ENCODE measurements around the gene MRM2.

The MRM2 gene

GRCh38 chr7:2233926-2234325 is 8.1 kb downstream of the MRM2 start:
- Histone ChIP-seq H3K4me3 (0 out of 20 replicates have a peak overlapping the region, but pooled peaks of 1 of the 10 experiments have one; percentile 92), H4K20me1 (peaks cover 6 to 36% (median 33%) of the 10 kb centered on the region in 11 experiments; a peak in 19 of 22 replicates), H3K9ac (peak overlapping the region in 7 of 11 experiments; percentile 6 to 95 (median 39); a peak in 8 of 22 replicates), H3K36me3 (peaks cover 45 to 69% (median 65%) of the 10 kb centered on the region in 11 experiments), H3K27ac (no peak overlapping the region), H3K4me1 (peaks cover 47 to 89% (median 65%) of the 10 kb centered on the region in 10 experiments), H3K27me3 (no peaks in the 10 kb centered on the region), H3K4me2 (peak overlapping the region in 9 of 11 experiments; percentile 80 to 99 (median 97); a peak in 14 of 22 replicates), H3K9me3 (replicated peaks in 1 of 11) (no peaks in the 10 kb centered on the region)
- no peak for TF ChIP-seq Cebpa-rat (IDR thresholded peaks at IDR 0.05)

GRCh38 chr7:2232766-2233520 is 9.1 kb downstream of the MRM2 start, which contains the start of gene MAD1L1:
Gene MAD1L1 (minus strand): TSS chr7:2232945. CDS start chr7:2230133, 2,812 bp downstream.
- peaks cover 43 to 70% (median 67%) of the 10 kb centered on the region in 11 experiments for H3K36me3 ChIP-seq
- TF ChIP-seq Cebpa-rat (IDR thresholded peaks at IDR 0.05) = no peak

GRCh38 chr7:2231992-2232765 is 9.8 kb downstream of the MRM2 start:
- H3K36me3 ChIP-seq = peaks cover 48 to 74% (median 69%) of the 10 kb centered on the region in 11 experiments
- H4K20me1 ChIP-seq = peaks cover 6 to 51% (median 46%) of the 10 kb centered on the region in 11 experiments; a peak in 19 of 22 replicates
- H3K9ac ChIP-seq = peak overlapping the region; percentile 87 to 95 (median 90)
- H3K9me3 ChIP-seq (replicated peaks in 1 of 11) = no peaks in the 10 kb centered on the region
- H3K4me1 ChIP-seq = peaks cover 38 to 73% (median 54%) of the 10 kb centered on the region in 10 experiments
- no peak for TF ChIP-seq Cebpa-rat (IDR thresholded peaks at IDR 0.05)
- peak overlapping the region; percentile 74 to 95 (median 92) for H3K4me3 ChIP-seq
- peak overlapping the region; percentile 65 to 87 (median 78) for H3K27ac ChIP-seq
- H3K27me3 ChIP-seq = no peaks in the 10 kb centered on the region
- peak overlapping the region; percentile 80 to 99 (median 96) for H3K4me2 ChIP-seq

More at GRCh38 chr7:2232766-2233520, 9.1 kb downstream of the MRM2 start, which contains the start of gene MAD1L1:
- Histone ChIP-seq H3K9me3 (replicated peaks in 1 of 11) (no peaks in the 10 kb centered on the region), H3K27ac (peak within 1 kb of the TSS; percentile 65 to 87 (median 78)), H3K27me3 (no peaks in the 10 kb centered on the region), H4K20me1 (peaks cover 6 to 44% (median 38%) of the 10 kb centered on the region in 11 experiments; a peak in 19 of 22 replicates), H3K4me2 (peak within 1 kb of the TSS; percentile 80 to 99 (median 96)), H3K9ac (peak within 1 kb of the TSS; percentile 87 to 95 (median 90)), H3K4me1 (peaks cover 43 to 80% (median 57%) of the 10 kb centered on the region in 10 experiments), H3K4me3 (peak within 1 kb of the TSS; percentile 74 to 95 (median 92))

DNA sequence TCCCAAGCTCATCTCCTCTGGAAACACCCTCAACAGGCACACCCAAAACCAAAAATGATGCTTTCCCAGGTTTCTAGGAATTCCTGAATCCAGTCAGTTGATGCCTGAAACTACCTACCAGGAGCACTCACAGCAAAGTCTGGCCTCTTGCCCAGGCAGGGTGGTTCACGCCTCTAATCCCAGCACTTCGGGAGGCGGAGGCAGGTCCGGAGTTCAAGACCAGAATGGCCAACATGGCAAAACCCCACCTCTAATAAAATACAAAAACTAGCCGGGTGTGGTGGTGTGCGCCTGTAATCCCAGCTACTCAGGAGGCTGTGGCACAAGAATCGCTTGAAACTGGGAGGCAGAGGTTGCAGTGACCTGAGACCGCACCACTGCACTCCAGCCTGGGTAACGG is 11.1 kb downstream of the MRM2 start:
- Histone ChIP-seq H3K27me3 (no peaks in the 10 kb centered on the region), H3K9ac (peak overlapping the region; percentile 87 to 95 (median 90); a peak in 15 of 22 replicates), H3K36me3 (peaks cover 61 to 74% (median 69%) of the 10 kb centered on the region in 11 experiments), H4K20me1 (peaks cover 10 to 64% (median 59%) of the 10 kb centered on the region in 11 experiments; a peak in 19 of 22 replicates), H3K27ac (no peak overlapping the region), H3K4me1 (peaks cover 28 to 60% (median 44%) of the 10 kb centered on the region in 10 experiments), H3K4me3 (peak overlapping the region in 1 of 10 experiments; percentile 86; a peak in 2 of 20 replicates), H3K9me3 (replicated peaks in 1 of 11) (no peaks in the 10 kb centered on the region), H3K4me2 (peak overlapping the region; percentile 80 to 99 (median 96))
- no peak for TF ChIP-seq Cebpa-rat (IDR thresholded peaks at IDR 0.05)

GRCh38 chr7:2230226-2230625 is 11.8 kb downstream of the MRM2 start:
- peaks cover 10 to 71% (median 65%) of the 10 kb centered on the region in 11 experiments; a peak in 19 of 22 replicates for H4K20me1 ChIP-seq
- peak overlapping the region in 10 of 11 experiments; percentile 4 to 95 (median 90); a peak in 13 of 22 replicates for H3K9ac ChIP-seq
- H3K27ac ChIP-seq = no peak overlapping the region
- peak overlapping the region in 10 of 11 experiments; percentile 80 to 98 (median 96); a peak in 13 of 22 replicates for H3K4me2 ChIP-seq
- no peaks in the 10 kb centered on the region for H3K9me3 ChIP-seq (replicated peaks in 1 of 11)
- no peak overlapping the region for H3K4me3 ChIP-seq
- no peaks in the 10 kb centered on the region for H3K27me3 ChIP-seq
- H3K4me1 ChIP-seq = peaks cover 26 to 53% (median 40%) of the 10 kb centered on the region in 10 experiments
- no peak for TF ChIP-seq Cebpa-rat (IDR thresholded peaks at IDR 0.05)
- H3K36me3 ChIP-seq = peaks cover 65 to 74% (median 70%) of the 10 kb centered on the region in 11 experiments

- H3K4me1 ChIP-seq = peaks cover 26 to 46% (median 38%) of the 10 kb centered on the region in 10 experiments
- H3K36me3 ChIP-seq = peaks cover 65 to 74% (median 70%) of the 10 kb centered on the region in 11 experiments
- H3K27me3 ChIP-seq = no peaks in the 10 kb centered on the region
- no peak overlapping the region for H3K4me3 ChIP-seq
- peaks cover 10 to 78% (median 73%) of the 10 kb centered on the region in 11 experiments; a peak in 20 of 22 replicates for H4K20me1 ChIP-seq
- H3K9me3 ChIP-seq (replicated peaks in 1 of 11) = no peaks in the 10 kb centered on the region
- no peak overlapping the region for H3K4me2 ChIP-seq
- H3K9ac ChIP-seq = peak overlapping the region in 10 of 11 experiments; percentile 1 to 95 (median 26); a peak in 9 of 22 replicates
- H3K27ac ChIP-seq = no peak overlapping the region
- no peak for TF ChIP-seq Cebpa-rat (IDR thresholded peaks at IDR 0.05)
These were observed 12.5 kb downstream of the MRM2 start for GRCh38 chr7:2229467-2229866.

GRCh38 chr7:2228921-2229320 is 13.1 kb downstream of the MRM2 start:
- TF ChIP-seq Cebpa-rat (IDR thresholded peaks at IDR 0.05) = no peak
- no peak overlapping the region for H3K4me3 ChIP-seq
- no peak overlapping the region for H3K4me2 ChIP-seq
- no peaks in the 10 kb centered on the region for H3K27me3 ChIP-seq
- H3K9ac ChIP-seq = peak overlapping the region in 9 of 11 experiments; percentile 1 to 95 (median 27); a peak in 7 of 22 replicates
- no peaks in the 10 kb centered on the region for H3K9me3 ChIP-seq (replicated peaks in 1 of 11)
- peaks cover 65 to 74% (median 70%) of the 10 kb centered on the region in 11 experiments for H3K36me3 ChIP-seq
- no peak overlapping the region for H3K27ac ChIP-seq
- peaks cover 10 to 84% (median 78%) of the 10 kb centered on the region in 11 experiments; a peak in 20 of 22 replicates for H4K20me1 ChIP-seq
- peaks cover 26 to 44% (median 34%) of the 10 kb centered on the region in 10 experiments for H3K4me1 ChIP-seq

DNA sequence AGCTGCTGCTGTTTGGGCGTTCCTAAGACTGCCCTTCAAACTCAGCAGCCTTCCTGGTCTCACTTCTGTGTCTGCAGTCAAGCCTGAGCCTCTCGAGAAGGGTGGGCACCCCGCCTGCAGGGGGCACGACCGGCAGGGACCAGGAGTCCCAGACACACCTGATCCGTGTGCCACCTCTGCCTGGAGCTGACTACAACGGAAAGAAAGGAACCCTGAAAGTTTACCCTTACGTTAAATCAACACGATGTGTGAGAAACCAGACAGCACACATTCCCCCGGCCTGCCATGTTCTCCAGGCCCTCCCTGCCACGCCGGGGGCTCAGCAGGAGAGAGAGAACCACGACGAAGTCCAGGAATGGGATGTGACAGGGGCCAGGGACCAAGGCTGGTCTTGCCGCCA is 14.3 kb downstream of the MRM2 start:
- peaks cover 76 to 84% (median 81%) of the 10 kb centered on the region in 11 experiments for H3K36me3 ChIP-seq
- TF ChIP-seq Cebpa-rat (IDR thresholded peaks at IDR 0.05) = no peak
- H3K27me3 ChIP-seq = no peaks in the 10 kb centered on the region
- H3K4me1 ChIP-seq = peaks cover 16 to 35% (median 25%) of the 10 kb centered on the region in 10 experiments
- no peak overlapping the region for H3K4me2 ChIP-seq
- H3K27ac ChIP-seq = no peak overlapping the region
- no peaks in the 10 kb centered on the region for H3K9me3 ChIP-seq (replicated peaks in 1 of 11)
- no peak overlapping the region for H3K4me3 ChIP-seq
- peak overlapping the region in 6 of 11 experiments; percentile 15 to 46 (median 34); a peak in 8 of 22 replicates for H3K9ac ChIP-seq
- peaks cover 10 to 96% (median 91%) of the 10 kb centered on the region in 11 experiments; a peak in 20 of 22 replicates for H4K20me1 ChIP-seq
